ENCODE results near the gene IHH. TPM values are rescaled to one million over a fixed set of nuclear protein-coding genes. Genes with fewer than 3 reads are reported as not detected.

The IHH gene
- total and polyA plus RNA-seq, 2 of the 8 experiments (the other 6 are each of a cell fraction or from before 2014, with no cell fraction given) = 0.03 TPM; not detected in 1

- Histone ChIP-seq H3K23me2 (ENCODE audit: low read depth, low read length) (no peaks in the 10 kb centered on the region), H4K20me1 (replicated peaks in 1 of 2; ENCODE audit: control insufficient read depth in 1 of 2, insufficient read depth in 2 of 2, low read length in 2 of 2) (peaks cover 0 to 1% of the 10 kb centered on the region in 2 experiments), H3K9ac (replicated peaks in 1 of 4; ENCODE audit: extremely low read depth in 1 of 4, low read depth in 3 of 4, low read length in 3 of 4) (no peak overlapping the region), H2BK15ac (ENCODE audit: low read length) (no peak overlapping the region), H2BK5ac (ENCODE audit: low read depth, low read length) (no peak overlapping the region), H3K36me3 (ENCODE audit: control insufficient read depth in 2 of 4, insufficient read depth in 4 of 4, low read length in 3 of 4) (no peaks in the 10 kb centered on the region), H3K23ac (ENCODE audit: insufficient read length) (no peak overlapping the region), H2BK120ac (replicated peaks; ENCODE audit: low read depth, low read length) (no peak overlapping the region), H3K4me3 (ENCODE audit: extremely low read depth in 1 of 4, insufficient read depth in 2 of 4, low read depth in 3 of 4, low read length in 4 of 4) (no peak overlapping the region), H3K14ac (ENCODE audit: insufficient read length) (no peak overlapping the region), H3K27ac (ENCODE audit: low read depth, low read length) (no peak overlapping the region), H3K79me2 (ENCODE audit: control insufficient read depth in 1 of 2, insufficient read depth in 2 of 2, low read length in 2 of 2) (no peaks in the 10 kb centered on the region), H2BK20ac (ENCODE audit: low read length) (no peak overlapping the region), H3K9me3 (ENCODE audit: insufficient read depth in 2 of 2, low read depth in 1 of 2, low read length in 1 of 2) (no peaks in the 10 kb centered on the region), H2AFZ (ENCODE audit: low read length) (no peak overlapping the region), H3K27me3 (replicated peaks in 1 of 4; ENCODE audit: control insufficient read depth in 3 of 4, extremely low read depth in 1 of 4, insufficient read depth in 3 of 4, low read length in 3 of 4) (peaks cover 1 to 8% (median 4%) of the 10 kb centered on the region in 4 experiments; a peak in 5 of 7 replicates), H3K4me1 (replicated peaks in 1 of 4; ENCODE audit: control insufficient read depth in 3 of 4, insufficient read depth in 4 of 4, low read length in 3 of 4) (no peaks in the 10 kb centered on the region), H3K18ac (ENCODE audit: extremely low read depth, low read length) (no peak overlapping the region), H3K4me2 (ENCODE audit: insufficient read depth in 1 of 2, low read depth in 2 of 2, low read length in 2 of 2) (no peak overlapping the region), H2BK12ac (ENCODE audit: low read depth, low read length) (no peak overlapping the region), H4K8ac (ENCODE audit: extremely low read depth, insufficient read depth, low read length) (no peak overlapping the region; the same call in 1 of the 2 replicates), H3K4ac (replicated peaks; ENCODE audit: insufficient read length, low read depth, low read length) (no peak overlapping the region), H3K56ac (replicated peaks; ENCODE audit: insufficient read length, low read depth, low read length) (no peak overlapping the region), H4K5ac (ENCODE audit: insufficient read length, low read depth, low read length) (no peak overlapping the region), H4K91ac (replicated peaks; ENCODE audit: insufficient read length, low read length) (no peak overlapping the region), H3K79me1 (ENCODE audit: low read depth, low read length) (no peaks in the 10 kb centered on the region), H2AK5ac (ENCODE audit: low read depth, low read length) (no peak overlapping the region)
- no peak for FAIRE-seq
- WGBS, 2 experiments (ENCODE audit: extremely low coverage in 1 of 2, insufficient coverage in 1 of 2, insufficient read length in 1 of 2, insufficient replicate concordance in 2 of 2, low coverage in 1 of 2, low lambda C conversion rate in 2 of 2, missing lambda C conversion rate in 1 of 2) = 82% methylated on average over 11 of the region's 11 CpGs; no CpG with 5 or more reads in 1 of the 2 experiments
- DNase-seq (ENCODE audit: low read depth in 1 of 2, low spot score in 2 of 2) = no peak
- ChIA-PET POLR2A (ENCODE audit: partially characterized antibody) (no interaction called here), CTCF (ENCODE audit: partially characterized antibody) (interaction anchor here (0.8 to 6.9 kb wide), 10 partner anchors 9 to 141 kb away, joined by 3 to 53 read pairs (median 6); no protein-coding TSS in a partner anchor)
- TF ChIP-seq TAF1 (IDR thresholded peaks at IDR 0.05; ENCODE audit: low read depth, low read length) = no peak
- no peak for TF ChIP-seq CTCF (IDR thresholded peaks at IDR 0.05; ENCODE audit: control extremely low read depth in 1 of 3, insufficient read depth in 1 of 3, low read depth in 1 of 3, low read length in 3 of 3)
- TF ChIP-seq USF2 (IDR thresholded peaks at IDR 0.05; ENCODE audit: low read length) = no peak
- no peak for TF ChIP-seq GTF2F1 (IDR thresholded peaks at IDR 0.05; ENCODE audit: borderline replicate concordance, low read depth, low read length)
- TF ChIP-seq SRF (IDR thresholded peaks at IDR 0.05; ENCODE audit: low read depth, low read length) = no peak
- TF ChIP-seq E2F6 (IDR thresholded peaks at IDR 0.05) = no peak
- TF ChIP-seq ZNF274 (IDR thresholded peaks at IDR 0.05; ENCODE audit: borderline replicate concordance, extremely low read depth, low read length) = no peak
- TF ChIP-seq ATF2 (IDR thresholded peaks at IDR 0.05; ENCODE audit: low read length) = no peak
Observed at GRCh38 chr2:219016721-219017120, 44.0 kb downstream of the IHH start.

Data from H1 (cell line).